PC-3 (cell line): Measurements from ENCODE around the gene NCS1. TPM values are rescaled to one million over a fixed set of nuclear protein-coding genes. Genes with fewer than 3 reads are reported as not detected.

Source experiments
- ATAC-seq: fragments of 200-7000 bp; cut with Tn5 transposase; 2 replicates; pipeline ENCODE4 v1.9.1; 2020; ENCODE audit warnings: mild to moderate bottlenecking, moderate library complexity
- BruUV-seq: library from RNA; stranded (reverse); fragments of 400-500 nt; replicated peaks from 2 replicates; lab custom pipeline; 2021; lab: Mats Ljungman, UMichigan
- CTCF ChIA-PET: fragments of 300-600 bp; sonication (Branson Sonifier 250); formaldehyde crosslinking; loops from one replicate; lab custom pipeline; 2022; ENCODE audit warnings: antibody characterized with exemption; lab: Charles Lee
- POLR2A ChIA-PET: fragments of 300-600 bp; sonication (Branson Sonifier 250); formaldehyde crosslinking; loops from one replicate; lab custom pipeline; 2022; ENCODE audit warnings: antibody characterized with exemption; ENCODE audit not compliant: unreplicated experiment; lab: Charles Lee
- DNase-seq: peaks from one replicate; pipeline ENCODE4 v3.0.0-alpha.2; 2015
- H2AFZ ChIP-seq: fragments of 300-600 bp; sonication (generic); 2 replicates; pipeline ENCODE4 v1.6.0; 2016; ENCODE audit warnings: antibody characterized with exemption, low read length
- H3F3A ChIP-seq: fragments of 300-600 bp; sonication (generic); one replicate; pipeline ENCODE4 v1.6.0; 2017; ENCODE audit warnings: antibody characterized with exemption, low read length, control low read depth, mild to moderate bottlenecking; ENCODE audit not compliant: unreplicated experiment
- H3K27ac ChIP-seq: fragments of 300-600 bp; sonication (generic); 2 replicates; pipeline ENCODE4 v1.5.1; 2016; ENCODE audit warnings: mild to moderate bottlenecking, low read length
- H3K27me3 ChIP-seq: fragments of 300-600 bp; sonication (generic); 2 replicates; pipeline ENCODE4 v1.6.1; 2016; ENCODE audit warnings: low read length, mixed read lengths
- H3K36me3 ChIP-seq: fragments of 300-600 bp; sonication (generic); 2 replicates; pipeline ENCODE4 v1.6.1; 2016; ENCODE audit warnings: low read depth, mixed run types, low read length, mixed read lengths
- H3K4me1 ChIP-seq: fragments of 300-600 bp; sonication (generic); 2 replicates; pipeline ENCODE4 v1.5.1; 2016; ENCODE audit warnings: low read length; ENCODE audit not compliant: insufficient read depth
- H3K4me2 ChIP-seq: fragments of 300-600 bp; sonication (generic); 2 replicates; pipeline ENCODE4 v1.6.0; 2016; ENCODE audit warnings: low read length
- H3K4me3 ChIP-seq: fragments of 300-600 bp; sonication (generic); 2 replicates; pipeline ENCODE4 v1.5.1; 2016; ENCODE audit warnings: mild to moderate bottlenecking, low read length, mixed read lengths
- H3K79me2 ChIP-seq: fragments of 300-600 bp; sonication (generic); 2 replicates; pipeline ENCODE4 v1.6.1; 2017; ENCODE audit warnings: low read length, mixed read lengths
- H3K9ac ChIP-seq: fragments of 300-600 bp; sonication (generic); 2 replicates; pipeline ENCODE4 v1.6.0; 2016; ENCODE audit warnings: mild to moderate bottlenecking, low read length
- H3K9me2 ChIP-seq: fragments of 300-600 bp; sonication (generic); replicated peaks from 2 replicates; pipeline ENCODE4 v1.6.1; 2016; ENCODE audit warnings: mixed run types, low read length, mixed read lengths
- H3K9me3 ChIP-seq: fragments of 300-600 bp; sonication (generic); 2 replicates; pipeline ENCODE4 v1.6.1; 2016; ENCODE audit warnings: low read length, mixed read lengths
- H4K20me1 ChIP-seq: fragments of 300-600 bp; sonication (generic); 2 replicates; pipeline ENCODE4 v1.6.1; 2016; ENCODE audit warnings: low read length, mixed read lengths
- CTCF ChIP-seq: fragments of 300-600 bp; sonication (generic); conservative IDR thresholded peaks from 2 replicates; pipeline ENCODE4 v1.5.1; 2017; ENCODE audit warnings: antibody characterized with exemption, low read depth, mild to moderate bottlenecking, low read length
- EZH2 ChIP-seq: fragments of 300-600 bp; sonication (generic); IDR thresholded peaks from one replicate; pipeline ENCODE4 v1.6.1; 2017; ENCODE audit warnings: antibody characterized with exemption, mild to moderate bottlenecking, low read length; ENCODE audit not compliant: unreplicated experiment
- EZH2phosphoT487 ChIP-seq: fragments of 300-600 bp; sonication (generic); IDR thresholded peaks from 2 replicates; pipeline ENCODE4 v1.6.1; 2018; ENCODE audit warnings: mild to moderate bottlenecking, antibody characterized with exemption, low read length, borderline replicate concordance
- intact Hi-C: fragments of 100-400 bp; cut with micrococcal nuclease; formaldehyde crosslinking; loops from 2 replicates; pipeline ENCODE4 v1.9.0; 2023
- total RNA-seq: library from RNA; depleted of rRNA; stranded (reverse); fragments of >200 nt; gene quantifications from 2 replicates; pipeline ENCODE4 v1.2.3, GENCODE V29; 2014

Gene NCS1
- total RNA-seq, 1 experiment from 2014 or later: 14.0 TPM

GRCh38 chr9:130166399-130166798 lies 5.8 kb upstream of the NCS1 start:
- ATAC-seq (no peak), DNase-seq (no peak)
- Histone ChIP-seq H3K4me3 (no peak overlapping the region), H3K9me2 (no peaks in the 10 kb centered on the region), H2AFZ (no peak overlapping the region), H3K4me1 (no peaks in the 10 kb centered on the region), H3K79me2 (no peaks in the 10 kb centered on the region), H3K27me3 (no peaks in the 10 kb centered on the region), H3K36me3 (no peaks in the 10 kb centered on the region), H4K20me1 (no peaks in the 10 kb centered on the region), H3K9me3 (no peaks in the 10 kb centered on the region), H3K9ac (no peak overlapping the region), H3K27ac (no peak overlapping the region), H3F3A (no peaks in the 10 kb centered on the region), H3K4me2 (no peak overlapping the region)
- POLR2A ChIA-PET: no interaction called here
- intact Hi-C loops: no loop called here
- no TSS peak for BruUV-seq
- TF ChIP-seq CTCF (no peak), EZH2 (no peak), EZH2phosphoT487 (no peak)
- CTCF ChIA-PET: no interaction called here

- no peaks in the 10 kb centered on the region for H3F3A ChIP-seq
- peaks cover 3% of the 10 kb centered on the region; the same call in 1 of the 2 replicates for H3K79me2 ChIP-seq
- POLR2A ChIA-PET: no interaction called here
- no peak for DNase-seq
- H3K4me3 ChIP-seq: no peak overlapping the region
- H3K4me1 ChIP-seq: no peaks in the 10 kb centered on the region
- CTCF ChIA-PET: no interaction called here
- no peaks in the 10 kb centered on the region for H3K9me3 ChIP-seq
- ATAC-seq: no peak
- H3K4me2 ChIP-seq: no peak overlapping the region
- no peaks in the 10 kb centered on the region for H3K36me3 ChIP-seq
- H3K27me3 ChIP-seq: no peaks in the 10 kb centered on the region
- H4K20me1 ChIP-seq: no peaks in the 10 kb centered on the region
- no peaks in the 10 kb centered on the region for H3K9me2 ChIP-seq
- H2AFZ ChIP-seq: no peak overlapping the region
- H3K9ac ChIP-seq: no peak overlapping the region
- TF ChIP-seq EZH2phosphoT487 (no peak), CTCF (no peak), EZH2 (no peak)
- intact Hi-C loops: no loop called here
- no peak overlapping the region for H3K27ac ChIP-seq
- BruUV-seq: no TSS peak
These were observed 4.3 kb upstream of the NCS1 start for GRCh38 chr9:130167927-130168326.

- peak overlapping the region; percentile 88 for H2AFZ ChIP-seq
- H3K4me1 ChIP-seq: 0 out of 2 replicates have a peak, but pooled peaks cover 4% of the 10 kb centered on the region
- H3K4me3 ChIP-seq: peak overlapping the region; percentile 64
- H3K79me2 ChIP-seq: peaks cover 34% of the 10 kb centered on the region
- no peaks in the 10 kb centered on the region for H3F3A ChIP-seq
- H3K27ac ChIP-seq: no peak overlapping the region
- no peaks in the 10 kb centered on the region for H3K9me2 ChIP-seq
- H3K4me2 ChIP-seq: peak overlapping the region; percentile 92
- TF ChIP-seq EZH2phosphoT487: no peak
- no TSS peak for BruUV-seq
- ChIA-PET POLR2A (no interaction called here), CTCF (no interaction called here)
- intact Hi-C loops: no loop called here
- DNase-seq: no peak
- 0 out of 2 replicates have a peak overlapping the region, but pooled peaks have one; percentile 43 for H3K9ac ChIP-seq
- ATAC-seq: peak; percentile 19
- H4K20me1 ChIP-seq: no peaks in the 10 kb centered on the region
- no peaks in the 10 kb centered on the region for H3K9me3 ChIP-seq
- H3K36me3 ChIP-seq: no peaks in the 10 kb centered on the region
- no peaks in the 10 kb centered on the region for H3K27me3 ChIP-seq
These were observed 717 bp upstream of the NCS1 start for GRCh38 chr9:130171226-130172148.
